Astrocyte of the spinal cord (primary cell): Measurements from ENCODE around the gene CRAMP1.

ENCODE experiments used
- DNase-seq: peaks from one replicate; pipeline ENCODE4 v3.0.0; 2011; ENCODE audit warnings: low read depth, low spot score
- H3K4me3 ChIP-seq: 2 replicates; pipeline ENCODE4 v1.5.1; 2011; ENCODE audit warnings: low read depth, mild to moderate bottlenecking, low read length, moderate library complexity
- CTCF ChIP-seq: IDR thresholded peaks from 2 replicates; pipeline ENCODE4 v1.5.1; 2012; ENCODE audit warnings: low read depth, mild to moderate bottlenecking, low read length, inconsistent platforms
- in situ Hi-C: cut with HindIII; loops from 2 replicates; pipeline ENCODE4 v1.10.0; 2017; ENCODE audit warnings: low sequenced_read_pairs

The CRAMP1 gene

GRCh38 chr16:1705688-1706385 is 93.7 kb downstream of the CRAMP1 start, which contains the start of gene MAPK8IP3:
MAPK8IP3 (plus strand) TSS chr16:1706195; CDS start chr16:1706340, 145 bp downstream.
- in situ Hi-C loops = no loop called here
- peak; percentile 62 for TF ChIP-seq CTCF
- DNase-seq = peak; percentile 87
- H3K4me3 ChIP-seq = peak within 1 kb of the TSS; percentile 91

DNA sequence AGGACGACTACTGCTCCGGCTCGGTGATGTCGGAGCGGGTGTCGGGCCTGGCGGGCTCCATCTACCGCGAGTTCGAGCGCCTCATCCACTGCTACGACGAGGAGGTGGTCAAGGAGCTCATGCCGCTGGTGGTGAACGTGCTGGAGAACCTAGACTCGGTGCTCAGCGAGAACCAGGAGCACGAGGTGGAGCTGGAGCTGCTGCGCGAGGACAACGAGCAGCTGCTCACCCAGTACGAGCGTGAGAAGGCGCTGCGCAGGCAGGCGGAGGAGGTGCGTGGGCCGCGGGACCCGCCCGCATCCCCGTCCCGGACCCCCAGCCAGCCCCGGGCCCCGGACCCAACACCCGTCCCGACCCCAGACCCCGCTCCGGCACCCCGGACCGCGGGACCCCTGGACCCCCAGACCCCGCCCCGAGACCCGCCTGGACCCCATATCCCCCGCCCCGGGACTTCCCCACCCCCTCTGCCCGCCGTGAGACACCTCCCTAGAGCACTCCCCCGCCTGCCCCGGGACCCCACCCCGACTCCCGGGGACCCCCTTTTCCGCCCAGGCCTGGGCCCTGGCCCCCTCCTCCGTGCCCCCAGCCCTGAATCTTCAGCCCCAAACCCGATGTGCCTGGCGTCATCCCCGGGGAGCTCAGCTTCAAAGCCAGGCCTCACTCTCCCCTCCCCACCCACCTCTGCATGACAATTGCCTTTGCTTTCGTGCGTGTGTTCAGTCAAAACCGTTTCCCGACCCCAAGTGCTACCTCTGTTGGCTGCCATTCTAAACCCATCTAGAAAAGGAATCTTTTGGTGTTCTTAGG is 94.4 kb downstream of the CRAMP1 start:
- in situ Hi-C loops = no loop called here
- no peak for TF ChIP-seq CTCF
- DNase-seq = no peak
- peak overlapping the region; percentile 91 for H3K4me3 ChIP-seq

DNA sequence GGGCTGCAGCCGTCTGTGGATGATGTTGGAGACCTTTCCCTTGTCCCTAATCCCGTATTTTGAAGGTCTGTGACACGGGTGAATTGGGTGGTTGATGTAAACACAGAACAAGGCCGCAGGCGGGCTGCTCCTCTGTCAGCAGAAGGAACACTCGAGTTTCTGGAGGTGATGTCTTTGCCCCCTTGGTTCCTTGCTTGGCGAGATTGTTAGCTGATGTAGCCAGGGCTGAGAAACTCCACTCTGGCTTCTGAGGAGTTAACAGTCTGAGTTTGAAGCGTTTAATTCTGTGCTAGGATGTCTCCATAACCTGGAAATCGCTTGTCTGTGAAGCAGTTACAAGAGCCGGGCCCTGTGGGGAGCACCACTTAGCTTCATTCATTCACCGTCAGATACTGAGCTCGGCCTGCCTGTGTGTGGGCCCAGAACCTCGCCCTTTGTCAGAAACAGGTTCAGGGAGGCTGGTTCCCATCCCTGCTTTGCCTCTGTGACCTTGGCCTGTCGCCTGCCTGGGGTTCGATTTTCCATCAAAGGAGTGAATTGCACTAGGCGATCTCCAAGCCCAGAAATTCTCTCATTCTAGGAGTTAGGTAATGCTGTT is 95.1 kb downstream of the CRAMP1 start:
- DNase-seq = peak; percentile 52
- in situ Hi-C loops = no loop called here
- peak overlapping the region; percentile 91 for H3K4me3 ChIP-seq
- TF ChIP-seq CTCF = no peak

GRCh38 chr16:1708083-1708767 is 96.1 kb downstream of the CRAMP1 start:
- DNase-seq = no peak
- in situ Hi-C loops = no loop called here
- H3K4me3 ChIP-seq = peak overlapping the region; percentile 91
- no peak for TF ChIP-seq CTCF

- in situ Hi-C loops = no loop called here
- no peak for TF ChIP-seq CTCF
- H3K4me3 ChIP-seq = no peak overlapping the region
- peak; percentile 39 for DNase-seq
These were observed 96.6 kb downstream of the CRAMP1 start for GRCh38 chr16:1708768-1709180.

DNA sequence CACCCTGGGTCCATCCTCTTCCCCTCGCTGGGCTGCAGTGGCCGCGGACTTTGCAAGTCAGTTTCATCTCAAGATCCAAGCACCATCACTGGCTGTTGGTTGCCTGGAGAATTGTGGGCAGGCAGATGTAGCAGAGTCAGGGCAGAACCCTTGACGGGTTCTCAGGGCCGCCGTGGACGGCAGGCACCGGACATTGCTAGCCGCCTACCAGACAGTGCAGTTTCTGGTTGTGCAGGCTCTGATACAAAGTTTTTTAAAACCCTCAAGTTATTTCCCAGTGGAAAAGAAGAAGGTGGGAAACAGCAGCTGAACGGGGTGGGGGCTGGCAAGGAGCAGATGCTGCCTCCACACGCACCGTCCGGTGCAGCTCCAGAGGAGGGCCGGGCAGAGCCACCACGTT is 97.2 kb downstream of the CRAMP1 start:
- in situ Hi-C loops = no loop called here

More for the DNA sequence above, 97.2 kb downstream of the CRAMP1 start:
- DNase-seq = no peak
- no peak overlapping the region for H3K4me3 ChIP-seq
- TF ChIP-seq CTCF = no peak
